Erythroblast (primary cell): ENCODE measurements around the gene RNF168.
"Not testable (repeated sequence)": the region's sequence is repeated elsewhere in the genome, so short reads cannot be mapped to it uniquely, and the experiment has no call there.

ENCODE experiments used
- GATA1 ChIP-seq: IDR thresholded peaks from 2 replicates; pipeline ENCODE4 v1.6.1; 2011; ENCODE audit warnings: low read depth, mild to moderate bottlenecking, control low read depth, low read length, moderate library complexity
- POLR2A ChIP-seq: IDR thresholded peaks from 2 replicates; pipeline ENCODE4 v1.6.1; 2011; ENCODE audit warnings: mild to moderate bottlenecking, low read length

DNA sequence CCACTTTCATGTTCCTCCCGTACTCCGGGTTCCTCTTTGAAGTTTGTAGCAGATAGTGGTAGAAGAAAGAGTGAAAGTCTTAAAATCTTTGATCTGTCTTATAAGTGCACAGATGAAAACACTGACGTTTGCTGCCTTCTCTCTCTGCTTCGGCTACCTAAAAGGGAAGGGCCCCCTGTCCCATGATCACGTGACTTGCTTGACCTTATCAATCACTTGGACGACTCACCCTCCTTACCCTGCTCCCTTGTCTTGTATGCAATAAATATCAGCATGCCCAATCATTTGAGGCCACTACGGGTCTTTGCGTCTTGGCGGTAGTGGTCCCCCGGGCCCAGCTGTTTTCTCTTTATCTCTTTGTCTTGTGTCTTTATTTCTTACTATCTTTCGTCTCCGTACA, 17.7 kb upstream of the RNF168 start:
- not testable (repeated sequence) for TF ChIP-seq GATA1, POLR2A
